ENCODE results near the gene HTR3C. TPM values are rescaled to one million over a fixed set of nuclear protein-coding genes. Genes with fewer than 3 reads are reported as not detected.
A peak's percentile ranks its signal among the peaks of the same experiment; 100 is the strongest.
"Not testable (repeated sequence)": the region's sequence is repeated elsewhere in the genome, so short reads cannot be mapped to it uniquely, and the experiment has no call there.

The HTR3C gene, protein sequence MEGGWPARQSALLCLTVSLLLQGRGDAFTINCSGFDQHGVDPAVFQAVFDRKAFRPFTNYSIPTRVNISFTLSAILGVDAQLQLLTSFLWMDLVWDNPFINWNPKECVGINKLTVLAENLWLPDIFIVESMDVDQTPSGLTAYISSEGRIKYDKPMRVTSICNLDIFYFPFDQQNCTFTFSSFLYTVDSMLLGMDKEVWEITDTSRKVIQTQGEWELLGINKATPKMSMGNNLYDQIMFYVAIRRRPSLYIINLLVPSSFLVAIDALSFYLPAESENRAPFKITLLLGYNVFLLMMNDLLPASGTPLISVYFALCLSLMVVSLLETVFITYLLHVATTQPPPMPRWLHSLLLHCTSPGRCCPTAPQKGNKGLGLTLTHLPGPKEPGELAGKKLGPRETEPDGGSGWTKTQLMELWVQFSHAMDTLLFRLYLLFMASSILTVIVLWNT
- not detected in 2 replicates for total RNA-seq (2014; rRNA removed)
- not detected for polyA plus RNA-seq (2012)

GRCh38 chr3:184052767-184053166 lies at the start of gene HTR3C:
HTR3C (plus strand) TSS chr3:184053047; CDS start chr3:184053081, 34 bp downstream.
- DNase-seq (ENCODE audit: low read depth): no peak

DNA sequence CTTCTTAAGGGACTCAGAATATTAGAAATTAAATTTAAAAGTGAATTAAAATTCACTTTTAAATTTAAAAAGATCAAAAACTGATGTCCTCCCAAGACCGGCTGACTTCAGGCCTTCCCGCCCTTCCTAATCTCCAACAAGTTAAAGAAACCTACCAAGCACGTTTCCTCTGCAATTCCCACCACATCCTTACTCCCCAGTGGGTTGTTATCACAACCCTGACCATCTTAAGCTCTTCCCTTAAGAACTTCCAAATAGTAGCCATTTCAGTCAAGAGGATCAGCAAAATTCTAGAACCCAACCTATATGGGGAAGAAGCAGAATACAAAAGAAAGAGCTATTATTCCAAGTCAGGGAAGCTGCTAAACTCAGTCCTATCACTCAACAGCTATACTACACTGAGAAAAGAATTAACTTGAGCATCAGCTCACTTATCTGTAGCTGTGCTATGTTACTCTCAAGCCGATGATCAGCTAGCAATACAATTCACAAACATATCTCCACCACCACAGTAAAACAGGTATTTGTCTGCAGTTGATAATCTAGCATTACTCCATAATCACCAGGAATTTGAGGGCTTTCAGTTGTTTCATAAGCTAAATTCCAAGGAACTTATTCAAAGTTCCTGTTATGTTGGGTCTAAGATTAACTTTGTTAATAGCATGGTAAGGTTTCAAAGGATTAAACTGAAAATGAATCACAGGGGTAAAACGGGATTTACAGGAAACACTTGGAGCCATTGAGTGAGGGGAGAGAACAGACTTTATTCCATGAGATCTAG lies 49.5 kb upstream of the HTR3C start:
- DNase-seq (ENCODE audit: low read depth): peak; percentile 74

DNA sequence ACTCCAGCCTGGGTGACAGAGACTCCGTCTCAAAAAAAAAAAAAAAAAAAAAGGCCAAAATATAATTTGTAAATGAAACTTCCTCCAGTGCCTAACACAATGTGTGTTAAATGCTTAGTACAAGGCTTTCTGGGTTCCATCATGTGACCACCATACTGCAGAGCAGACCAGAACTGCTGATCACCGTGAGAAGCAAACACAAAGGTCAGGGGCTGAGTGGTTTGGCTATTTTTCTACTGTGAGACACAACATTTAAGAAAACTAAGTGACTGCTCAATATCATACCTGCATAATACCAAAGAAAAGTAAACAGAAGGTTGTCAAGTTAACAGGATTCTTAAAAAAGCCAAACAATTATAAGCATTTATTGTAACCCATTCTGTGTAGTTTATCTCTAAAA lies 48.4 kb upstream of the HTR3C start:
- no peak for DNase-seq (ENCODE audit: low read depth)

DNA sequence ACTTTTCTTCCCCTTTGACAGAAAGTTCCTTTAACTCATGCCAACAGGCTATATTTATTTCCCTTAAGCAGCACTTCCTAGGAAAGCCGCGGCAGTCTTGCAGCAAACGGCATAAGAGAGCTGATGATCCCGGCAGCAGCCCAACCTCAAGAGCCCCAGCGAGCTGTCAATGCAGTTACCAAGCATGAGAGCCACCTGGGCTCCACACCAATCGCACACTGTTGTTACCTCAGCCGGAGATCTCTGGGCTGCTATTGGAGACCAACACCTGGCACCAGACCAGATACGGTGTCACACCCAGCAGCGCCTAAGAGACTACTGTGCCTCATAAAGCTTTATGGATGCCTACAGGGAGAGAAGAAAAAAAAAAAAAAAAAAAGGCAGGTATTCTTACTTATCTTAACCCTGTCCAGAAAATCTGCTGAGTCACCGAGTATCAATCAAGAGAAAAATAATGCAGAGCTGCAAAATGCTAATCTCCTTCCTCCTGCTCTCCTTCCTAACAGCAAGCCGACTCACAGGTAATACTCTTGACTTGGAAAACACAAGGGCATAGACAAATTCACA lies 46.8 kb upstream of the HTR3C start:
- DNase-seq (ENCODE audit: low read depth): peak; percentile 43

- DNase-seq (ENCODE audit: low read depth): not testable (repeated sequence)
These were observed 45.6 kb upstream of the HTR3C start for GRCh38 chr3:184007143-184007813.

DNA sequence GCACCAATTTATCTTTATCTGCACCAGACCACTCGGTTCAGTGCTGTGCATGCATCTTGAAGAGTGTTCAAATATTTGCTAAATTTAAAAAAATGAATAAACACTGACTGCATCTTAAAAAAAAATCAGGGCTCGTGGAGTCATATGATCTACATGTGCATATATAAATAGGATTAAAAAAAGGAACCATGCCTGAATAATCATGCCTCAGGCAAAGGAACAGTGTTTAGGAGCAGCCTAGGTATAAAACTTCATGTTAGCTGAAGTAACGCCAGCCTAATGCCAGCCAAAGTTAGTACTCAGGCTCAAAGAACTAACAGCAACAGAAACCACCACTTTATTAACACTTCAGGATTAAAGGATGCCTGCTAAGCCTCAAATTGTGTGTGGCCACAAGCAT lies 44.7 kb upstream of the HTR3C start:
- DNase-seq (ENCODE audit: low read depth): no peak

DNA sequence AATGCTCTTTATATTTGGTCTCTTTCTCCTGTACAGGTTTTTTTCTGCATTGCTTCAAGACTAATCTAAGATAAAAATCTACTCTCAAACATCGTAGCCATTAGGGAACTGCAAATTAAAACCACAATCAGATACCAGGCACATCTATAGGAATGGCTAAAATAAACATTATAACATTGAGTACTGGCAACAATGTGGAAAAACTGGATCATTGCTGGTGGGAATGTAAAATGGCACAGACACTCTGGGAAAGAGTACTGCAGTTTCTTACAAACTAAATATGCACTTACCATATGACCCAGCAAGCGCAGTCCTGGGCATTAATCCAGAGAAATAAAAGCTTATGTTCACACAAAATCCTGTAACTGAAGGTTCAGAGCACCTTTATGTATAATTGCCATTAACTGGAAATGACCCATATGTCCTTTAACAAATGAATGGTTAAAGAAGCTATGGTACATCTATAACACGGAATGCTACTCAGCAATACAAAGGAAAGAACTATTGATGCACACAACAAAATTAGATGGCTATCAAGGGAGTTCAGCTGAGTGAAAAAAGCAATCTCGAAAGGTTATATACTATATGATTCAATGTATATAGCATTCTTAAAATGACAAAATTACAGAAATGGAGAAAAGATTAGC lies 41.5 kb upstream of the HTR3C start:
- no peak for DNase-seq (ENCODE audit: low read depth)

DNA sequence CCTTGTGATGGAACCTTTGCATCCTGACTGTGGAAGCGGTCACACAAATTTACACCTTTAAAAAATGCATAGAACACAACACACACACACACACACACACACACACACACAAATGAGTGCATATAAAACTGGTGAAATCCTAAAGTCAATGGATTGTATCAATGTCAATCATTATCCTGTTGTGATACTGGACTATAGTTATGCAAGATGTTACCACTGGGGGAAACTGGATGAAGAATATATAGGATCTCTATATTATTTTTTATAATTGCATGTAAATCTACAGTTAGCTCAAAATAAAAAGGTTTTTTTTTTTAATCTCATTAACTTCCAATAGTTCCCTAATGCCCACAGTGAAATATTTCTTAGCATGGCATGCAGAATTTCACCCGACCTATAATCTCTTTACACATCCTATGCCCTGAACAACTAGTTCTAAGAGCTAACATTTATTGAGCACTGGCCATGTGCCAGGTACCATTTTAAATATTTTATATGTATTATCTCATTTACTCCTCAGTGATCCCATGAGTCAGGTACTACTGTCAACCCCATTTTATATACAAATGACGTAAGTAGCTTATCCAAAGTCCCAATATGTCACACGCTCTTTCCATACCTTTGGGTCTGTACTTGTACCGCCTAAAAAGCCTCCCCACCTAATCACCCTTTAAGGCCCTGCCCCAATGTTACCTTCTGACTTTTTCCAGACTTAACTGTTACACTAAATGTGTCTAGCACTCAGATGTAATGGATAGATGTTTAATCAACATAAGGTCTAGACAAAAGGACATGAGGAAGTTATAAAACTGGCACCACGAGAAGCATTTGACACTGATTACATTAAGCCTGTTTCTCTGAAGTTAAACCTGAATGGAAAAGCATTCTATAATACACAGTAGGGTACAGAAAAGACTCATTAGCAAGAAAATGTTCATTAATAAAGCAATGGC lies 40.6 kb upstream of the HTR3C start:
- DNase-seq (ENCODE audit: low read depth): no peak

DNA sequence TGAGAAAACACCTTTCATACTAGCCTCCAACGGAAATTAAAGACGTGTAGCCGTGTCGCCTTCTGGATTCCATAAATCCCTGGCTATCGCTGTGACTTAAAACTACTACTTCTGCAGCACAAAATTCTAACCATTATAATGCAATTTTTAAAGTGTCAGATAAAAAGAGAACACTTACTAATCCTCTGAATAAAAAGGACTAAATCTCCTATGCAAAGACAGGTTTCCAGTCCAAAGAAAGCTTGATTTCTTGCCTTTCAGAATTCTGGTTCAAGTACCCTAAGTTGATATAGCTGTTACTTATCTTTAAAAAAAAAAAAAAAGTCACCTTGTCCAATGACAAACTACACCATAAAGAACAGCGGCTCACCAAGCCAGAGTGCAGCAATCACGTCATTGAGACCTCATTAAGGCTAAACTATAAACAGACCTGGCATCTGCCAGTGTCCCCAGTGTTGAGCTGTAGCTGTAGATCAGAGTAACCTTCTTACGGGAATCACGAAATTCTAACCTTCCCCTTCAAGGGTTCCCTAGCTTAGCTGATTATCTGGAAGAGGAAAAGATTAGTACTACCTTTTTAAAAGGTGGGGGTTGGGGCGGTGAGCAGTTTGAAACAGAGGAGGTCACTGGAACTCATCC lies 37.3 kb upstream of the HTR3C start:
- no peak for DNase-seq (ENCODE audit: low read depth)

DNA sequence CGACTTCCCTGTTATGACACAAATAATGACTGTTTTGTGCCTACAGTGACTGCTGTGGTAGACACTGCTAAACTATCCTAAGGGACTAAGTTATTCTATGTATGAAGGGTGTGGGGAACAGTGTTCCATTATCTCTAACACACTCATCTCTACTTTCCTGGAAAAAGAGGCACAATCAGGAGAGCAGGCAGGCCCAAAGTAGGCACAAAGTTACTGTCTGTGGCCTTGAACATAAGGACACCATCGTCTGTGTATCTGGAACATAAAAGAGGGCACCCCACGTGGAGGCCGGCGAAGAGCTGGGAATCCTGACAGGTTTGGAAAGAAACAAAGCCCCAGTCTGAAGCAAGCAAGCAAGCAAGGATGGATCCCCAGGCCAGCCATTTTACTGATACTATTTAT lies 36.7 kb upstream of the HTR3C start:
- no peak for DNase-seq (ENCODE audit: low read depth)

DNA sequence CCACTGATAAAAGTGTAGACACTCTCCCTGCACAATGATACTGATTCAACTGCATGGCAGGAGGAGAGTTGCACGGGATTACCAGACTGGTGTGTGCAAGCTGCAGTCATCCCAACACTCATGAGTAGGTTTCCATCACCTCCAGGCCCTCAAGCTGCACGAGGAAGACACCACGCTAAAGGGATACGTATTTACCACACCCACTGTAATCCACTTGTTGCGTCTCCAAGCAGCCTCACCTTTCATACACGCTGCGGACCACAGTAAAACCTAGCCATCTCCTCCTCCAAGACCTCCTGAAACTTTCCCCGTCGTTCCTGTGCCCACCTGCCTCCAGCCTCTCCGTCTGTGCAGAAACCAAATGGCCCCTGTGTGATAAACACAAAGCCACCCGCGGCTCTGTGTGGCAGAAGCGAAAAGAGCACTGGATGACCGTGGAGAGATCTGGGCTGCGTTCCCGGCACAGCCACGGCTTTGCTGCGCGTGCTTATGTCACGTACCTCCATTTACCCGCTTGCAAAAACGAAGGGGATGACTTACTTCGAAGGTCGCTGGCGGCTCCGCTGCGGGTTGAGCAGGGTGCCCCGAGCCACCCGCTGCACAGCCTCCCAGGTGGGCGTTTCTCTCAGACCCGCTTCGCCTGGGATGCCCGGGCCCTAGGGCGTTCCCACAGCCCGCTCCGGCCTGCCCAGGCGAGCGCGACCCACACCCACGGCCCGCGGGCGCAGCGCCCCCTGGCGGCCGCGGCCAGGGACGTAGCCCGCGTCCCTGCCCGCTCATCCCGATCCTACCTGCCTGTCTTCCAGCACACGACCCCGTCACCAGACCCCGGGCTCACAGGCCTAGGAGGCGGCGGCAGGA lies 35.8 kb upstream of the HTR3C start:
- DNase-seq (ENCODE audit: low read depth): peak; percentile 48

DNA sequence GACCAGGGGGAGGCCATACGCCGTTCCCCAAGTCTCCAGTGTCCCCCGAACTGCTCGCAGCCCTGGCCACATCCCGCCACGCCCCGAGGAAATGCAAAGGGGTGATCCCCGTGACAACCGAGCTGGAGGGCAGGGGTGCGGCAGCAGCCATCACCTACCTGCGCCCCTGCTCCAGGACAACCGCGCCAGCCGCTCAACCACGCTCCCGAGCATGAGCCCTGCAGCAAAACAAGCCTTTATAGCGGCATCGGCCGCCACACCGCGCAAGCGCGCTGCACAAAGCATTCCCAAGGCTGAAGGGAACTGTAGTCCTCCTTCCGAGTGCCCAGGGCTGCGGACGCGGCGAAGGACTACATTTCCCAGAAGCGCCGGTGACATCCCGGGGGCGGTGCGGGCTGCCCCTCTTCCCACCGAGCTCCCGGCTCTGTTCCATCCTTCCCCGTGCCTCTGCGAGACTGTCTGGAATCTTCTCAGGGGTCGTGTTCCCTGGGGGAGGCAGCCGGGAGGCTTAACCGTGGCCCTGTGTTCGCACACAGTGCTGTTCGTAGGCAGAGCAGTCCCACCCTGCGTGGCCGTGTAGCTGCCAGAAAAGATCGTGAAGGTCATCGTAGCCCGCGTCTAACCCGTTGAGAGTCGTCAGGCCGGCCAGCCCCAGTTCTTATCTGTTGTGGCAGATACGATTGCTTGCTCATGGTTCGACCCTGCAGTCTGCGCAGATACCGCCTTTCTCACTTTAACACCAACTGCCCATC lies 35.0 kb upstream of the HTR3C start, which contains the start of gene ABCC5:
Gene ABCC5 (minus strand): TSS at position 213 of the 752 bp plus-strand sequence. CDS start 3,492 bp downstream, outside the sequence.
- DNase-seq (ENCODE audit: low read depth): peak; percentile 90

DNA sequence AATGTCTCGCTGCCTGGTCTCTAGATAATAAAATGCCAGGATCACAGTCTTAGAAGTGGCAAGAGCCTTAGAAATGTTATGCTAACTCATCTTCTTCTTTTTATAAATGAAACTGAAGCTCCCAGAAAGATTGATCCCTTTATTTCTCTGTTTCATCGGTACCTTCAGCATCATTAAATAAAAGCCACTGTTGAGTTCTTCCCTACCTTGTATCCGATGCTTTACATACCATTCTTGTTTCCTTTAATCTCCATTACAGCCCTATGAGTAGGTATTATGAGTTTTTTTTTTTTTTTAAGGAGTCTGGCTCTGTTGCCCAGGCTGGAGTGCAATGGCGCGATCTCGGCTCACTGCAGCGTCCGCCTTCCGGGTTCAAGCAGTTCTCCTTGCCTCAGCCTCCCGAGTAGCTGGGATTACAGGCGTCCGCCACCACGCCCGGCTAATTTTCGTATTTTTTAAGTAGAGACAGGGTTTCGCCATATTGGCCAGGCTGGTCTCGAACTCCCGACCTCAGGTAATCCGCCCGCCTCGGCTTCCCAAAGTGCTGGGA lies 34.3 kb upstream of the HTR3C start:
- DNase-seq (ENCODE audit: low read depth): no peak

- DNase-seq (ENCODE audit: low read depth): no peak
These were observed 30.5 kb upstream of the HTR3C start for GRCh38 chr3:184022323-184022722.

GRCh38 chr3:184025256-184025655 lies 27.6 kb upstream of the HTR3C start:
- not testable (repeated sequence) for DNase-seq (ENCODE audit: low read depth)

- DNase-seq (ENCODE audit: low read depth): not testable (repeated sequence)
These were observed 24.5 kb upstream of the HTR3C start for GRCh38 chr3:184028275-184028890.

DNA sequence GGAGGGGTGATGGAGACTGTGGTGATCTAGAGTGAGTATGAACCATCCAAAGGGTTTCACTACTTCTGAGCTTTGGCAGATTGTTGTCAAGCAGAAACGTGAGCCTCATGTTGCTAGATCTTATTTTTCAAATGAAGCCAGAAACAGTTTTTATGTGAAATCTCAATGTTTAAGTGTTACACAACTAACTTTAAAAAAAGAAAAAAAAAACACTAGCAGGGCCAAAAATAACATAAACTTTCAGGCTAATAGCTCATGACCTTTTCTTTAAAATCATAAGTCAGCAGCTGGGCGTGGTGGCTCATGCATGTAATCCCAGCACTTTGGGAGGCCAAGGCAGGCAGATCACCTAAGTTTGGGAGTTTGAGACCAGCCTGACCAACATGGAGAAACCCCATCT lies 23.4 kb upstream of the HTR3C start:
- no peak for DNase-seq (ENCODE audit: low read depth)

All from LHCN-M2 (cell line).